SK-N-SH (cell line): ENCODE results near the gene NDOR1.

Experiments used
- EZH2phosphoT487 ChIP-seq: fragments of 200-600 bp; sonication (generic); IDR thresholded peaks from 2 replicates; pipeline ENCODE4 v1.6.1; 2017; ENCODE audit warnings: low read depth, mixed run types, mild to moderate bottlenecking, antibody characterized with exemption, moderate library complexity, borderline replicate concordance
- GABPA ChIP-seq: IDR thresholded peaks from 2 replicates; pipeline ENCODE4 v1.4.0; 2012; ENCODE audit warnings: low read depth, mild to moderate bottlenecking
- GATA2 ChIP-seq: sonication (generic); formaldehyde crosslinking; IDR thresholded peaks from 2 replicates; pipeline ENCODE4 v1.5.0; 2020; ENCODE audit warnings: mild to moderate bottlenecking, missing genetic modification reagents
- POLR2AphosphoS5 ChIP-seq: IDR thresholded peaks from 2 replicates; pipeline ENCODE4 v1.6.1; 2012; ENCODE audit warnings: low read depth, low read length
- RFX5 ChIP-seq: IDR thresholded peaks from 2 replicates; pipeline ENCODE4 v1.6.1; 2012; ENCODE audit warnings: mild to moderate bottlenecking, improper control_type of control experiment, low read length
- SMC3 ChIP-seq: IDR thresholded peaks from 2 replicates; pipeline ENCODE4 v1.6.1; 2012; ENCODE audit warnings: low read depth, low read length, improper control_type of control experiment
- TAF1 ChIP-seq: IDR thresholded peaks from 2 replicates; pipeline ENCODE4 v1.6.1; 2012; ENCODE audit warnings: low read depth, mild to moderate bottlenecking, low read length, moderate library complexity, borderline replicate concordance
- TCF12 ChIP-seq: IDR thresholded peaks from 2 replicates; pipeline ENCODE4 v1.4.0; 2012
- TF ChIP-seq, protein P1 (sequence below): fragments of 200-600 bp; sonication (generic); IDR thresholded peaks from 2 replicates; pipeline ENCODE4 v1.6.1; 2017; ENCODE audit warnings: antibody characterized with exemption, mild to moderate bottlenecking, moderate library complexity
- TF ChIP-seq, protein P2 (sequence below): IDR thresholded peaks from 2 replicates; pipeline ENCODE4 v1.4.0; 2012; ENCODE audit warnings: low read depth, borderline replicate concordance

DNA sequence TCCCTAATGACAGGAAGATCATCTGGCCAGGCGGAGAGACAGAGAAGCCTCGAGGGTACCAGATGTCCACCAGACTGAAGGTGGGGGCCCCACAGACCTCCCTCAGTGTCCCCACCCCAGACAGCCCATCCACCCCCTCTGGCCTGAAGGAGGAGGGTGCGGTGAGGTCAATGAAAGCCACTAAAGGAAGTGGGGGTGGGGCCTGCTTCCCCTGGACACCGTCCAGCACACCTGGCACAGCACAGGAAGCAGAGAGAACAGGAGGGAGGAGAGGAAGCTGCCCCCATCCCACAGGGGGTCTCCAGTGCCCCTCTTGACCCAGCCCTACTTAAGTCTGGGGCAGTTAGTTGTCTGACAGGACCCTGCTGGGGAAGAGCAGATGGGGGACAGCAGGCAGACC, 46.9 kb upstream of the NDOR1 start:
- TF ChIP-seq, protein P1, sequence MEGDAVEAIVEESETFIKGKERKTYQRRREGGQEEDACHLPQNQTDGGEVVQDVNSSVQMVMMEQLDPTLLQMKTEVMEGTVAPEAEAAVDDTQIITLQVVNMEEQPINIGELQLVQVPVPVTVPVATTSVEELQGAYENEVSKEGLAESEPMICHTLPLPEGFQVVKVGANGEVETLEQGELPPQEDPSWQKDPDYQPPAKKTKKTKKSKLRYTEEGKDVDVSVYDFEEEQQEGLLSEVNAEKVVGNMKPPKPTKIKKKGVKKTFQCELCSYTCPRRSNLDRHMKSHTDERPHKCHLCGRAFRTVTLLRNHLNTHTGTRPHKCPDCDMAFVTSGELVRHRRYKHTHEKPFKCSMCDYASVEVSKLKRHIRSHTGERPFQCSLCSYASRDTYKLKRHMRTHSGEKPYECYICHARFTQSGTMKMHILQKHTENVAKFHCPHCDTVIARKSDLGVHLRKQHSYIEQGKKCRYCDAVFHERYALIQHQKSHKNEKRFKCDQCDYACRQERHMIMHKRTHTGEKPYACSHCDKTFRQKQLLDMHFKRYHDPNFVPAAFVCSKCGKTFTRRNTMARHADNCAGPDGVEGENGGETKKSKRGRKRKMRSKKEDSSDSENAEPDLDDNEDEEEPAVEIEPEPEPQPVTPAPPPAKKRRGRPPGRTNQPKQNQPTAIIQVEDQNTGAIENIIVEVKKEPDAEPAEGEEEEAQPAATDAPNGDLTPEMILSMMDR = no peak
- TF ChIP-seq RFX5 (no peak), TAF1 (no peak), EZH2phosphoT487 (no peak), SMC3 (no peak), POLR2AphosphoS5 (no peak), GABPA (no peak), TCF12 (no peak), GATA2 (CRISPR knock-in tag) (no peak)
- TF ChIP-seq, protein P2, sequence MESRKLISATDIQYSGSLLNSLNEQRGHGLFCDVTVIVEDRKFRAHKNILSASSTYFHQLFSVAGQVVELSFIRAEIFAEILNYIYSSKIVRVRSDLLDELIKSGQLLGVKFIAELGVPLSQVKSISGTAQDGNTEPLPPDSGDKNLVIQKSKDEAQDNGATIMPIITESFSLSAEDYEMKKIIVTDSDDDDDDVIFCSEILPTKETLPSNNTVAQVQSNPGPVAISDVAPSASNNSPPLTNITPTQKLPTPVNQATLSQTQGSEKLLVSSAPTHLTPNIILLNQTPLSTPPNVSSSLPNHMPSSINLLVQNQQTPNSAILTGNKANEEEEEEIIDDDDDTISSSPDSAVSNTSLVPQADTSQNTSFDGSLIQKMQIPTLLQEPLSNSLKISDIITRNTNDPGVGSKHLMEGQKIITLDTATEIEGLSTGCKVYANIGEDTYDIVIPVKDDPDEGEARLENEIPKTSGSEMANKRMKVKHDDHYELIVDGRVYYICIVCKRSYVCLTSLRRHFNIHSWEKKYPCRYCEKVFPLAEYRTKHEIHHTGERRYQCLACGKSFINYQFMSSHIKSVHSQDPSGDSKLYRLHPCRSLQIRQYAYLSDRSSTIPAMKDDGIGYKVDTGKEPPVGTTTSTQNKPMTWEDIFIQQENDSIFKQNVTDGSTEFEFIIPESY = no peak
